Activated CD4-positive, alpha-beta T cell treated with anti-CD3 and anti-CD28 coated beads, Interleukin-2, amount 10 ng/mL, durations not matched to agents 24 days and 14 days (primary cell): ENCODE data around the gene JCAD. TPM values are rescaled to one million over a fixed set of nuclear protein-coding genes. Genes with fewer than 3 reads are reported as not detected.
"Not testable (repeated sequence)": the region's sequence is repeated elsewhere in the genome, so short reads cannot be mapped to it uniquely, and the experiment has no call there.

Source experiments
- DNase-seq: peaks from one replicate; pipeline ENCODE4 v3.0.0; 2022
- H3K27ac Mint-ChIP-seq: one replicate; pipeline ENCODE4 v1.8.0; 2022; ENCODE audit warnings: mild to moderate bottlenecking, mixed read lengths
- H3K27me3 Mint-ChIP-seq: one replicate; pipeline ENCODE4 v1.8.0; 2022; ENCODE audit warnings: mixed read lengths
- H3K36me3 Mint-ChIP-seq: one replicate; pipeline ENCODE4 v1.8.0; 2022; ENCODE audit warnings: low read depth, mild to moderate bottlenecking, mixed read lengths
- H3K4me1 Mint-ChIP-seq: one replicate; pipeline ENCODE4 v1.8.0; 2021; ENCODE audit warnings: mixed read lengths
- H3K4me3 Mint-ChIP-seq: one replicate; pipeline ENCODE4 v1.8.0; 2022; ENCODE audit warnings: mild to moderate bottlenecking, moderate library complexity, mixed read lengths
- H3K9me3 Mint-ChIP-seq: one replicate; pipeline ENCODE4 v1.8.0; 2021; ENCODE audit warnings: mixed read lengths
- intact Hi-C: fragments of 100-400 bp; cut with micrococcal nuclease; formaldehyde crosslinking; loops from one replicate; pipeline ENCODE4 v1.15.1; 2023
- total RNA-seq: library from RNA; stranded (reverse); gene quantifications from 2 replicates; pipeline ENCODE4 v1.2.3, GENCODE V29; 2022

The JCAD gene
- total RNA-seq, 1 donor from 2014 or later, result 0.21 TPM

DNA sequence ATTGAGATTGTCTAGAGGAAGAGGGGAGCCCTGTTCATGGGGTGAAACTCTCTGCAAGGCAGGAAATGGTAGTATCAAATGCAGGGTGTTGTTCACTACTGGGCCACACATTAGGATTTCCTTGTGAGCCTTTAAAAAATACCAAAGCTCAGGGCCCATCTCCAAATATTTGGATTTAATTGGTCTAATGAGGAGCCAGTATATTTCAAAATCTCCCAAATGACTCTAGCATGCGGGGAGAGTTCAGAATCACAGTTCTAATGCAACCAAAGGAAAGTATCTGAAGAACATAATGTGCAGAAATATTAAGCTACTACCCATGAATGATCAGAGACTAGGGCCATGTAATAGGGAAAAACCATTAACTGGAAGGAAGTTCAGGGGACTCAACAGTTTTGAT, 27.3 kb downstream of the JCAD start:
- H3K36me3 Mint-ChIP-seq, result no peaks in the 10 kb centered on the region
- H3K27ac Mint-ChIP-seq, result no peak overlapping the region
- no peaks in the 10 kb centered on the region for H3K9me3 Mint-ChIP-seq
- no peak overlapping the region for H3K4me3 Mint-ChIP-seq
- no peak for DNase-seq
- peaks cover 48% of the 10 kb centered on the region for H3K4me1 Mint-ChIP-seq
- peaks cover 39% of the 10 kb centered on the region for H3K27me3 Mint-ChIP-seq
- intact Hi-C loops, result no loop called here

DNA sequence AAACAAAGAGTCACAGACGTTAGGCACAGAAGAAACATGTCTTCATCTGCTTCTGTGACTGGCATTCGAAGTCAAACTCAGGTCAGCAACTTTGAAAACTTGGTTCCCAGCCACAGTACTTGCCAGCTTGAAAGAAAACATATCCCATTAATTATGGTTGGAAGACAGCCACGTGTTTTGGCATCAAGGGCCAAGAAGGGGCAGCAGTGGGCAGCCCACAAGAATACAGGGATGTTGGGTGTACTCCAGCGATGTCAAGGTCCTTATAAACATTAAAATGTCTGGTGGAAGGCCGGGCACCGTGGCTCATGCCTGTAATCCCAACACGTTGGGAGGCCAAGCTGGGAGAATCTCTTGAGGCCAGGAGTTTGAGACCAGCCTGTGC, 29.5 kb downstream of the JCAD start:
- H3K27ac Mint-ChIP-seq, result peak overlapping the region; percentile 59
- no peaks in the 10 kb centered on the region for H3K36me3 Mint-ChIP-seq
- peaks cover 33% of the 10 kb centered on the region for H3K27me3 Mint-ChIP-seq
- peaks cover 57% of the 10 kb centered on the region for H3K4me1 Mint-ChIP-seq
- intact Hi-C loops, result loop anchor here (10.0 kb wide), 1 partner anchor 315 kb away; the partner anchor contains the start of gene MTPAP
- DNase-seq, result no peak
- H3K4me3 Mint-ChIP-seq, result no peak overlapping the region
- no peaks in the 10 kb centered on the region for H3K9me3 Mint-ChIP-seq

DNA sequence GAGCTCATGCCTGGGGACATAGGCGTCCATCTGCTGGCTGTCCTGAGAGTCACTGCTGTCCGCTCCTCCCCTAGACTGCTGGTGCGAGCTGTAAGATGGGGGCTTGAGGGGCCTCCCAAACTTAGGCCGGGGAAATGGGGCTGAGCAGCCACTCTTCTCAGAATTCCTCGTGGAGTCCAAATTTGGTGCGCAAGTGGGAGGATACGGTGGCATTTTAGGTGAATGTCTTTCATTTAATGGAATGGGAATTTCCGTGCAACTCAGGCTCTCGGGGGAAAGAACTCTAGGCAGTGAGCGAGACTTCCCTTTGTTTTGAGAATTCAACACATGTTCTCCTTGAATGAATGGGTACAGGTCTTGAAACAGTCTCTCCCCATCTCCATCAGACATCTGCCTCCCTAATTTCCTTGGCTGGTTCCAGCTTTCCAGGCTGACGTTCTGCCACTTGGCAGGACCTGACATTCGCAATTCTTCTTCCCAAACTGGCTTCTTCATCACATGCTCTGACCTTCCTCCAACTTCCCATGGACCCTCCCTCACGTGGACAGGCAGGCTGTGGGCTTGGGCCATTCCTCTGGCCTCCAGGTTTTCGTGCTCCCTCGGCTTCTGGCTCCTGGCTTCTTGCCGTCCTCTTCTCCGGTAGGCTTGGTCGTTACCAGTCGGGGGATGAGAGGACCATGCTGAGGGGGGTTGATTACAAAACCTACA, 30.1 kb downstream of the JCAD start:
- intact Hi-C loops, result loop anchor here (10.0 kb wide), 1 partner anchor 315 kb away; the partner anchor contains the start of gene MTPAP
- H3K4me3 Mint-ChIP-seq, result peak overlapping the region; percentile 7
- H3K27ac Mint-ChIP-seq, result peak overlapping the region; percentile 59
- DNase-seq, result no peak
- H3K4me1 Mint-ChIP-seq, result peaks cover 52% of the 10 kb centered on the region
- no peaks in the 10 kb centered on the region for H3K36me3 Mint-ChIP-seq
- H3K27me3 Mint-ChIP-seq, result peaks cover 28% of the 10 kb centered on the region
- no peaks in the 10 kb centered on the region for H3K9me3 Mint-ChIP-seq

DNA sequence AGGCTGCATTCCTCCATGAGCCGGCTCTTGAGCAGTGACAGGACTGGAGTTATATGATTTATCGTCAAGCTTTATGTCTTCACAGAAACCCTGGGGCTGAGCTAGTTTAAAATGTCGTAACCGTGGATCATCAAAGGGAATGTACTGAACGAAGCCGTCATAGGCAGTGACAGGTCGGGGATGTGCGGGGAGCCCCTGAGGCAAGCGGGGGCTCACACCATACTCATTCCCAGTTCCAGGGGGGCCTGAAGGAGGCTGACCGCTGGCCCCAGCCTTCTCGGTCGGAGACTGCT, 30.7 kb downstream of the JCAD start:
- H3K27me3 Mint-ChIP-seq, result peaks cover 28% of the 10 kb centered on the region
- no peak overlapping the region for H3K27ac Mint-ChIP-seq
- peaks cover 51% of the 10 kb centered on the region for H3K4me1 Mint-ChIP-seq
- DNase-seq, result no peak
- no peak overlapping the region for H3K4me3 Mint-ChIP-seq
- H3K36me3 Mint-ChIP-seq, result no peaks in the 10 kb centered on the region
- H3K9me3 Mint-ChIP-seq, result no peaks in the 10 kb centered on the region
- intact Hi-C loops, result loop anchor here (10.0 kb wide), 1 partner anchor 316 kb away; the partner anchor contains the start of gene MTPAP

DNA sequence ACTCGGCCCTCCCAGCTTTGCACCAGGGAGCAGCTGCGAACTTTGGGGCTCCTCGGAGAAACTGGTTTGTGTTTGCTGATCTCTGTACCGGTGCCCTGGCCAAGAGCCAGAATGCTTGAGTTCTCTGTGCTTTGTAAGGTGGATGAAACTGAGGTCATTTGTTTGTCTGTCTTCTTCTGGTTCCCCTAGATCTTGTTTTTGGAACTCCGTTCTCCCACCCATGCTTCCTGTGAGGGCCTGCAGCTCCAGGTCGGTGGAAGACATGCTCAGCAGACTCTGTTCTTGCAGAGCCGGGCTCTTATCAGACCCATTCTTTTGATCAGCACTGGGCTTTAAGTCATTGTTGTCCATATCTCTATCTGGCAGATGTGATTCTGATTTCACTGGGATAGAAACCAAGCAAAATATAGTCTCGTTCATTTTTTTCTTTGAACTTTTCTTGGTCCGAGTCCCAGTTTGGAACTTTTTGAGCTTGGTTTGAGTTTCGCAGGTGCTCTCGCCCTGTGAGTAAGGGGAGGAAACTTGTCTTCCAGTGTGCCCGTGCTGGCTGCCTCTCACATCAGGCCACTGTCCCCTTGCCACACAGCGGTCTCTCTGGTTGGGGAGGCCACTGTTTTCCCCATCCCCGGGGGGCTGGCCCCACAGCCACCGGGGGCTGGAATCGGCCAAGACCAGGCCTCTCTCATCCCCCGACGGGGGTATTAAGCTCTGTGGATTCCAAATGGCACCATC, 31.2 kb downstream of the JCAD start:
- Mint-ChIP-seq H3K36me3 (no peaks in the 10 kb centered on the region), H3K4me1 (peaks cover 49% of the 10 kb centered on the region), H3K27ac (peak overlapping the region; percentile 86), H3K4me3 (peak overlapping the region; percentile 83), H3K27me3 (peaks cover 26% of the 10 kb centered on the region), H3K9me3 (no peaks in the 10 kb centered on the region)
- intact Hi-C loops, result loop anchor here (10.0 kb wide), 1 partner anchor 317 kb away; the partner anchor contains the start of gene MTPAP
- DNase-seq, result peak; percentile 78

DNA sequence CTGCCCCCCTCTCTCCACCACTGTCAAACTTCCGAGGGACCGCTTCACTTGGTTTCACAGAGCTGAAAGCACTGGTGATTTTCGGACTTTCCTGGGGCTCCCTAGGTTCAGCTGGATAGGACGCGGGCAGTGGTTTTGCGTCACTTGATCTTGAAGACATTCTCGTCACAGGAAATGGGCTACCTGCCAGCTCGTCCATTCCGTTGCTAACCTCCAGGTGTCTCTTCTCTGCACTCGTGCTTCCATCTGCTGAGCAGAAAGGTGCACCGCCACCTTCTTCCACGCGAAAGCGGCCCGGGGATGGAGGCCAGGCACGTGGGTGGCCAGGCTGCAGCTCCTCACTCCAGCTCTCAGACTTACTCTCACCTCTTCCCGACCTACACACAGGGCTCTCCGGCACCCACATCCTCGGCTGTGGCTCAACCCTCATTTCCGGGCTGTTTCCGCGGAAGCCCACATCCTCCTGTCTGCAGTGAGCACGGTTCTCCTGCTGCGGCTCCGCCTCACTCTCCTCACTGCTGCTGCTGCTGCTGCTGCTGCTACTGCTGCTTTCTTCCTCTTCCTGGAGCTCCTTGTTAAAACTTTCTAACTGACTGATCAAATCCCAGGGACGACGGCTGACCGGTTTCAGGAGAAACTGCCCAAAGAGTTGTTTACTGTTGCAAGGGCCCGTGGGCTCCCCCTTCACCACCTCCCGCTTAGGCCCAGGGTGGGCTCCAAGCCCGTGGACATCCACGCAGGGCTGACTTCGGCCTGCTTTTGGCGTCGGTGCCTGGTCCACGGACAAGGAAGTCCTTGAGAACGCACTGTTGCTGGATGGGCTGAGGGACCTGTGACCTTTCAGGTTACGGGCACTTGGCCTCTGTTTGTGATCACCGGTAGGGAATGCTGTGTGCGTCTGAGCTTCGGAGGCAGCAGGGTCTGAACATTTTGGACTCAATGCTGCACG, 32.1 kb downstream of the JCAD start:
- Mint-ChIP-seq H3K4me3 (peak overlapping the region; percentile 83), H3K9me3 (no peaks in the 10 kb centered on the region), H3K27me3 (peaks cover 20% of the 10 kb centered on the region), H3K36me3 (no peaks in the 10 kb centered on the region), H3K4me1 (peaks cover 43% of the 10 kb centered on the region), H3K27ac (peak overlapping the region; percentile 86)
- intact Hi-C loops, result loop anchor here (1.0 to 10.0 kb wide), 5 partner anchors 21 to 407 kb away; partner anchors contain the start of genes MAP3K8 and MTPAP
- peak; percentile 98 for DNase-seq

DNA sequence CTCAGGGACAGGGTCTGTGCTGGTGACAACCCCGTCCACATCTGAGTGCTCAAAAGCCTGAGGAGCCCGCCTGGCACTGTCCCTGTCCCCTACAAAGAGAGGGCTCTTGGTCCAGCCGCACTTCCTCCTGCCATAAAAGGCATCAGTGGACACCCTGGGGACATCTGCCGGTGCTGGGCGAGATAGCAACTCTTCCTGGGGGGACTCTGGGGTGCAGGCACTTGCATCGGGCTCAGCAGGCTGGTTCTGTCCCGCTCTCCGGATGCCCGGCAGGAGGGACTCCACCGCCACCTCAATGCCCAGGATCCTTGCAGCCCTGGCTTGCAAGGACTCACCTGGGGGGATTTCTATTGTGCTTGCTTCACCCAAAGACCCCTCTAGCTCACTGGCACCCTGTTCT, 32.8 kb downstream of the JCAD start:
- peak overlapping the region; percentile 83 for H3K4me3 Mint-ChIP-seq
- H3K27ac Mint-ChIP-seq, result peak overlapping the region; percentile 86
- no peaks in the 10 kb centered on the region for H3K36me3 Mint-ChIP-seq
- H3K27me3 Mint-ChIP-seq, result peaks cover 20% of the 10 kb centered on the region
- intact Hi-C loops, result loop anchor here (10.0 kb wide), 1 partner anchor 318 kb away; the partner anchor contains the start of gene MTPAP
- no peaks in the 10 kb centered on the region for H3K9me3 Mint-ChIP-seq
- peak; percentile 67 for DNase-seq
- peaks cover 38% of the 10 kb centered on the region for H3K4me1 Mint-ChIP-seq

DNA sequence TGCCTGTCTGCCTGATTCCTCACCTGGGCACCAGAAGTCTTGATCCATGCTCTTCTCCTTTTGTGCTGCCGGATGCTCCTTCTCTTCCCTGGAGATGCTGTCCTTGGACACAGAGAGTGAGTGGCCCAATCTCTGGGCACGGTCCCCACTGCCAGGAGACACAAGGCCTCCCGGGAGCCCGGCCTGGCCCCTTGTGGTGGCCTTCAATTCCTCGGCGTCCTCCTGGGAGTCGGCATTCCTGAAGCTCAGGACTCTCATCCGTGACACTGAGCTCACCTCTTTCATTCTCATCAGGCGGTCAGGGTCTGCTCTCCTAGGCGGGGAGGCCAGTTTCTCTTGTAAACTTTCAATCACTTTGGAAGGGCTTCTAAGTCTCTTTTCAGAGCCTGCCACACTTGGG, 33.3 kb downstream of the JCAD start:
- no peak for DNase-seq
- Mint-ChIP-seq H3K4me3 (no peak overlapping the region), H3K27me3 (peaks cover 22% of the 10 kb centered on the region), H3K4me1 (peaks cover 38% of the 10 kb centered on the region), H3K27ac (no peak overlapping the region), H3K9me3 (no peaks in the 10 kb centered on the region), H3K36me3 (no peaks in the 10 kb centered on the region)
- intact Hi-C loops, result loop anchor here (10.0 kb wide), 1 partner anchor 319 kb away; the partner anchor contains the start of gene MTPAP

DNA sequence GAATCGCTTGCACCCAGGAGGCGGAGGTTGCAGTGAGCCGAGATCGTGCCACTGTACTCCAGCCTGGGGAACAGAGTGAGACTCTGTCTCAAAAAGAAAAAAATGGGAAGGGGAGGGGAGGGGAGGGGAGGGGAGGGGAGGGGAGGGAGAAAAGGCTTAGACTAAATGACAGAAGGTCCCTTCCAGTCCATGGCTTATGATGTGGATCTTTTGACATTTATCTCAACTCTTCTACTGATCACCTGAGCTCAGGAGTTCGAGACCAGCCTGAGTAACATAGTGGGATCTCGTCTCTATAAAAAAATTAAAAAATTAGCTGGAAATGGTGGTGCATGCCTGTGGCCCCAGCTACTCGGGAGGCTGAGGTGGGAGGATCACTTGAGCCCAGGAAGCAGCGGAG, 34.0 kb downstream of the JCAD start:
- not testable (repeated sequence) for H3K4me3 Mint-ChIP-seq, H3K9me3 Mint-ChIP-seq, H3K36me3 Mint-ChIP-seq, DNase-seq, H3K27ac Mint-ChIP-seq
- Mint-ChIP-seq H3K4me1 (peaks cover 36% of the 10 kb centered on the region), H3K27me3 (peaks cover 24% of the 10 kb centered on the region)
- intact Hi-C loops, result loop anchor here (10.0 kb wide), 1 partner anchor 319 kb away; the partner anchor contains the start of gene MTPAP

DNA sequence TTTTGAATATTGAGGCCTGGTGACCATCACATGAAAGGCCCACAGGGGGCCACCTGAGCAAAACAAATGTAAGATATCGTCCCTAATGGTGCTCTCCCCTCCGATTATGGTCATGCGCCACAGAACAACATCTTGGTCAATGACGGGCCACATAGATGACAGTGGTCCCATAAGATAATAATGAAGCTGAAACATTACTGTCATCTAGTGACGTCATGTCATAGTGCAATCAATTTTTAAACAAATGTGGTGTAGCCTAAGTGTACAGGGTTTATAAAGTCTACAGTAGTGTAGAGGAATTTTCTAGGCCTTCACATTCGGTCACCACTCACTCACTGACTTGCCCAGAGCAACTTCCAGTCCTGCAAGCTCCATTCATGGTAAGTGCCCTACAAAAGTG, 36.8 kb downstream of the JCAD start:
- no peaks in the 10 kb centered on the region for H3K36me3 Mint-ChIP-seq
- H3K27me3 Mint-ChIP-seq, result peaks cover 33% of the 10 kb centered on the region
- H3K4me3 Mint-ChIP-seq, result no peak overlapping the region
- no peak for DNase-seq
- H3K27ac Mint-ChIP-seq, result no peak overlapping the region
- intact Hi-C loops, result loop anchor here (10.0 kb wide), 1 partner anchor 322 kb away; the partner anchor contains the start of gene MTPAP
- H3K9me3 Mint-ChIP-seq, result no peaks in the 10 kb centered on the region
- H3K4me1 Mint-ChIP-seq, result peaks cover 27% of the 10 kb centered on the region

DNA sequence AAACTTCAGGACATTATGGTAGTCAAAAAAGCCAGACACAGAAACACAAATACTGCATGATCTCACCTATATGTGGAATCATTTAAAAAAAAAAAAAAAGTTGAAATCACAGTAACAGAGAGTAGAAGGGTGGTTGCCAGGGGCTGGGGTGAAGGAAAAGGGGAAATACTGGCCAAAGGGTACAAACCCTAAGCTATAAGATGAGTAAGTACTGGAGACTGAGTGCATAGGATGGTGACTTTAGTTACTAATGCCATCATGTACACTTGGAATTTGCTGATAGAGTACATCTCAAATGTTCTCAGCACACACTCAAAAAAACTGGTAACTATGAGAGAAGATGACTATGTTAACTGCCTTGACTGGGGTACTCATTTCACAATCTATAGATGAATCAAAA, 39.9 kb downstream of the JCAD start:
- Mint-ChIP-seq H3K9me3 (no peaks in the 10 kb centered on the region), H3K4me3 (no peak overlapping the region), H3K27me3 (peaks cover 46% of the 10 kb centered on the region), H3K27ac (peak overlapping the region; percentile 43), H3K36me3 (no peaks in the 10 kb centered on the region), H3K4me1 (peaks cover 19% of the 10 kb centered on the region)
- DNase-seq, result no peak
- intact Hi-C loops, result no loop called here

DNA sequence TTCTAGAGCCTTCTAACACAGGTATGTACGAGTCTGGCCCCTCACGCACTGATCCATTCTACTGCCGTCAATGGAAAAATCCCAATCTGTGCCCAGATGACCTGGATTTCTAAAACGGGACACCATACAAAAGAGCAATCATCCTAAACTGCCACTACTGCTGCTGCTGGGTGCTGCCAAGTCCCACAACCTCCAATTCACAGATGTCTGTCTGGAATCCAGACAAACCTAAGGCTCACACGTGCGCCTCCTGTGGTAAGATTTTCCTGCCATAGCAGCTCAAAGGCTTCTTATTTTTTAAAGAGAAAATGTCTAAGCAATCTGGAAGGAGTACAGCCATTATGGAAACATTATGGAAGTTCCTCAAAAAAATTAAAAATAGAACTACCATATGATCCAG, 40.9 kb downstream of the JCAD start:
- no peak for DNase-seq
- peaks cover 21% of the 10 kb centered on the region for H3K4me1 Mint-ChIP-seq
- no peaks in the 10 kb centered on the region for H3K36me3 Mint-ChIP-seq
- no peak overlapping the region for H3K27ac Mint-ChIP-seq
- H3K27me3 Mint-ChIP-seq, result peaks cover 50% of the 10 kb centered on the region
- H3K9me3 Mint-ChIP-seq, result no peaks in the 10 kb centered on the region
- intact Hi-C loops, result no loop called here
- no peak overlapping the region for H3K4me3 Mint-ChIP-seq

DNA sequence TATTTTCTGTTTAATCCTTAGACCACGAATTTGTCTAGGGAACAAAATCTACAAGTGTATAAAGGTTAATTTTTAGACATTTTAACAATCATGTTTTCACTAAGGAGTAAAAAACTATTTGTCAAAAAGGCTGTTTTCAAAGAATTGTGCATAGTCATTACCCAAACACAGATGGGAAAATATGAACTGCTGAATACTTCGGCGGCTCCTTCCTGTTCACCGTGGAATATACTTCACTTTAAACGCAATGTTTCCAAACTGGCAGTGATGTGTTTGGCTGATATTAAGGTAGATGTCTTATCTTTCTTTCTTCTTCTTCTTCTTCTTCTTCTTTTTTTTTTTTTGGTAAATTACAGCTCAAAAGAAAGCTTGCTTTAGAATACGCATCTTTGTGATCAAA, 41.4 kb downstream of the JCAD start:
- DNase-seq, result no peak
- Mint-ChIP-seq H3K4me3 (no peak overlapping the region), H3K36me3 (no peaks in the 10 kb centered on the region), H3K27ac (peak overlapping the region; percentile 25), H3K4me1 (peaks cover 19% of the 10 kb centered on the region), H3K9me3 (no peaks in the 10 kb centered on the region), H3K27me3 (peaks cover 51% of the 10 kb centered on the region)
- intact Hi-C loops, result no loop called here
